GM19452 (cell line): ENCODE results near the gene VWA5B2.

Experiments used
- ATAC-seq: cut with Tn5 transposase; IDR thresholded peaks from one replicate; pipeline ENCODE4 v1.9.1; 2021; ENCODE audit not compliant: unreplicated experiment

Gene VWA5B2

GRCh38 chr3:184272269-184272668, 42.9 kb downstream of the VWA5B2 start:
- ATAC-seq, result no peak

DNA sequence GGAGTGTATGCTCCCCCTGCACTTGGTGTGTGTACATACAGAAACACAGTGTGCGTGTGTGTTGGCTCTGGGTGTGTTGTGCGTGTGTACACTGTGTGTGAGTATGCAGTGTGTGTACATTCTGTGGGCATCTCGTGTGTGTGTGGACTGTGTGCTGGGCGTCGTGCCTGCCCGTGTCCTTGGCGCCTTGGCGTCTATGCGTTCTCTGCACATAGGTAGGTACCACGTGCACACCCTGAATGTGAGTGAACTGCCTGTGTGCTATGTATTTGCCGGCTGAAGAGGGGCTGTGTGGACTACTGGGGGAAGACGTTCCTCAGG, 46.0 kb downstream of the VWA5B2 start:
- no peak for ATAC-seq

GRCh38 chr3:184275961-184276910, 46.9 kb downstream of the VWA5B2 start, which contains the start of gene ECE2:
Gene ECE2, plus strand, starts transcription at chr3:184276022. Its CDS starts 132 bp downstream, at chr3:184276154.
- ATAC-seq, result no peak

- ATAC-seq, result no peak
Measured at GRCh38 chr3:184277366-184277765, 48.0 kb downstream of the VWA5B2 start.

GRCh38 chr3:184282941-184283340, 53.6 kb downstream of the VWA5B2 start:
- ATAC-seq, result no peak

DNA sequence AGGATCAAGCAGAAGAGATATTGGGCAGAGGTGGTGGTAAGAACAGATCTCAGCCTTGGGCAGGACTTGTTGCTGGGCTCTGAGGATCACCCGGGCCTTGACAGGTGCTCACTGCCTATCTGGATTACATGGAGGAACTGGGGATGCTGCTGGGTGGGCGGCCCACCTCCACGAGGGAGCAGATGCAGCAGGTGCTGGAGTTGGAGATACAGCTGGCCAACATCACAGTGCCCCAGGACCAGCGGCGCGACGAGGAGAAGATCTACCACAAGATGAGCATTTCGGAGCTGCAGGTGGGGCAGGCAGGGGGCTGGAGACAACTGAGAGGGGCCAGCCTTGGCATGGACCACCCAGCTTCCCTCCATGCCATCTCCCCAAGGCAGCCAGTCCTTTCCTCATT, 54.3 kb downstream of the VWA5B2 start:
- no peak for ATAC-seq

DNA sequence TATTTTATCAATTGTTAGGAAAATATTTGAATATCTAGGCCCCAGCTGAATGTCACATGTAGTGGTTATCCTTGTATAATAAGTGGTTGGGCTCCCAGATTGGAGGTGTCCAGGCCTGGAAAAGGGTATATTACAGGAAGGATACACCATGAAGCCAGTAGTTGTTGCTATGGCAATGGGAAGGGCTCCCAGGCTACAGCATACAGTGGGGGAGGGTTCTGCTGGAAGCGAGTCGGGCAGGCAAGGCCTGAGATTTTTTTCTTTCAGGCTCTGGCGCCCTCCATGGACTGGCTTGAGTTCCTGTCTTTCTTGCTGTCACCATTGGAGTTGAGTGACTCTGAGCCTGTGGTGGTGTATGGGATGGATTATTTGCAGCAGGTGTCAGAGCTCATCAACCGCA, 55.3 kb downstream of the VWA5B2 start:
- no peak for ATAC-seq

DNA sequence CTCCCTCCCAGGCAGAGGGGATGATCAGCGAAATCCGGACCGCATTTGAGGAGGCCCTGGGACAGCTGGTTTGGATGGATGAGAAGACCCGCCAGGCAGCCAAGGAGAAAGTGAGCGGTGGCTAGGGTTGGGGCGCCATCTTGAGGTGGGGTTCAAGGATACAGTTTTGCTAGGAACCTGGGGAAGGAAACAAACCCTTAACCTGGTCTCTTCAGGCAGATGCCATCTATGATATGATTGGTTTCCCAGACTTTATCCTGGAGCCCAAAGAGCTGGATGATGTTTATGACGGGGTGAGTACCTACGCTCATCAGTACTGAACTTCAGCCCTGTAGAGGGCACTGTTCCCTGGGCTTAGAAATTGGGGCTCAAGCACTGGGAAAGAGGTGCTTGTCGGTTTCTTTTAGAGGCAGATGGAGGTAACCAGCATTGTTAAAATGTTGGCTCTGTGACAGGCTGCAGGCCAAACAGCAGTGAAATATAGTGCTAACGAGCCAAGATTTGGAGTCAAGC, 60.1 kb downstream of the VWA5B2 start:
- no peak for ATAC-seq

DNA sequence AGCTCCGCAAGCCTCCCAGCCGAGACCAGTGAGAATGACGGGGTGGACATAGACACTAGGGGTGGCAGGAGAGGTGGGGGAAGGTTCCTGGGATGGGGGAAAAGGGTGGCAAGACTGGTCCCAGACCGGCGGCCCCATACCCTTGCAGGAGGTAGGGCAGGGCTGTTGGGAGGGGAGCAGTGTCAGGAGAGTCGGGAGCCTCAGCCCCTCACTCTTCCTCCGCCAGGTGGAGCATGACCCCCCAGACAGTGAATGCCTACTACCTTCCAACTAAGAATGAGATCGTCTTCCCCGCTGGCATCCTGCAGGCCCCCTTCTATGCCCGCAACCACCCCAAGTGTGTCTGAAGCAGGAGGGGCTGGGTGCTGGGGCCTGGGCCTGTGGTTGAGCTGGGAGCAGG, 60.9 kb downstream of the VWA5B2 start:
- ATAC-seq, result no peak

DNA sequence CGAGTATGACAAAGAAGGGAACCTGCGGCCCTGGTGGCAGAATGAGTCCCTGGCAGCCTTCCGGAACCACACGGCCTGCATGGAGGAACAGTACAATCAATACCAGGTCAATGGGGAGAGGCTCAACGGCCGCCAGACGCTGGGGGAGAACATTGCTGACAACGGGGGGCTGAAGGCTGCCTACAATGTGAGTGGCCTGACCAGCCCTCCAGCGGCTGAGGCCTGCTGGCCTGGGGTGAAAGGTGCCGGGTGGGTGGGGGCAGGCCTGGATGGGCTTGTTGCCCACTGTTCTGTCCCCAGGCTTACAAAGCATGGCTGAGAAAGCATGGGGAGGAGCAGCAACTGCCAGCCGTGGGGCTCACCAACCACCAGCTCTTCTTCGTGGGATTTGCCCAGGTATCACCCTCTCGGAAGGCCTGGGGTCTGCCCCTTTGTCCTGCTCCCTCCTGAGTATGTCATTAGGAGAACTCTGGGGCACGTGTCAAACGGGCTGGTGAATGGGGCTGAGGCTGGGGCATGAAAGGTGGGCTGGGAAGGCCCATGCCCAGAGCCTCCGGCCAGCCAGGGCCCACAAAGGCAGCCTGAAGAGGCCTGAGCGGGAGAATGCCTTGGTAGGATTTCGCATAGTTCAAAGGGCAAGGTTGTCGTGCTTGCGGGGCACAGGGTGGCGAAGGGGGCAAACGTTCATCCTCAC, 61.8 kb downstream of the VWA5B2 start:
- ATAC-seq, result no peak
